ENCODE results near the gene OCRL.
"Not testable (repeated sequence)": the region's sequence is repeated elsewhere in the genome, so short reads cannot be mapped to it uniquely, and the experiment has no call there.

Gene OCRL

GRCh38 chrX:129534816-129535578, 5.1 kb upstream of the OCRL start:
- DNase-seq (ENCODE audit: low spot score): no peak

DNA sequence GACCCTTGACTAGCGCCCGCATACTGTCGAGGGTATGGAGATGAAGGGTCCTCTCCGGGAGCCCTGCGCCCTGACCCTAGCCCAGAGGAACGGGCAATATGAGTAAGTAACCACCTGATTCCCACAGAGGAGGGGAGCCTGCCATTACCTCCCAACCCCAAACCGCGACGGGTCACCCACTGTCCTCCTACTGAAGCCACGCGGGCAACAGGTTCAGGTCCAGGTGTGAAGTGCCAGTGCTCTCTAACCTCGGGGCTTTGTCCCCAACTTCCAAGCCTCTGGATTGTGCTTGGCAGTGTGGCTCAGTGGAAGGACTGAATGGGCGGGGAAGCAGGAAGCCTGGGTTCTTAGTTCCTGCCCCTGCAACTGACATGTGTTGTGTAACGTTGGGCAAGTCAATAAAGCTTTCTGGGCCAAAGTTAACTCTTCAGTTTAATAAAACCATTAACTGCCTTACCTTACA, 694 bp downstream of the OCRL start:
- no peak for DNase-seq (ENCODE audit: low spot score)

DNA sequence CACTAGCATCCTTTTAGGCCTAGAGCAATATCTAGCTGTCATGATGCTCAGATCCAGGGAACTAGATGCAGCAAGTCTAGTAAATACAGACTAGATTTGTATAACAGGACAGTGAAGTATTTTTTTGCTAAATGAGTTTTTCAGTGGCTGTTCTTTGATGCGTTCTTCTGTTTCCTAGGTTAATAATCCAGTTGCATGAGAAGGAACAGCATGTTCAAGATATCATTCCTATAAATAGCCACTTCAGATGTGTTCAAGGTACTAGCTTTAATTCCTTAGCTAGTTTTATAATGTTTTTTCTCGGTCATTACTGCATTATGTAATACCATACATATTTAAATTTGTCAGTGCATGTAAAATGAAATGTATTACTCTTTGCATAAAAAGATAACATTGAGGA, 4.7 kb downstream of the OCRL start:
- no peak for DNase-seq (ENCODE audit: low spot score)

GRCh38 chrX:129545408-129545807, 5.3 kb downstream of the OCRL start:
- DNase-seq (ENCODE audit: low spot score): no peak

- DNase-seq (ENCODE audit: low spot score): no peak
These were observed 9.1 kb downstream of the OCRL start for GRCh38 chrX:129549124-129549523.

DNA sequence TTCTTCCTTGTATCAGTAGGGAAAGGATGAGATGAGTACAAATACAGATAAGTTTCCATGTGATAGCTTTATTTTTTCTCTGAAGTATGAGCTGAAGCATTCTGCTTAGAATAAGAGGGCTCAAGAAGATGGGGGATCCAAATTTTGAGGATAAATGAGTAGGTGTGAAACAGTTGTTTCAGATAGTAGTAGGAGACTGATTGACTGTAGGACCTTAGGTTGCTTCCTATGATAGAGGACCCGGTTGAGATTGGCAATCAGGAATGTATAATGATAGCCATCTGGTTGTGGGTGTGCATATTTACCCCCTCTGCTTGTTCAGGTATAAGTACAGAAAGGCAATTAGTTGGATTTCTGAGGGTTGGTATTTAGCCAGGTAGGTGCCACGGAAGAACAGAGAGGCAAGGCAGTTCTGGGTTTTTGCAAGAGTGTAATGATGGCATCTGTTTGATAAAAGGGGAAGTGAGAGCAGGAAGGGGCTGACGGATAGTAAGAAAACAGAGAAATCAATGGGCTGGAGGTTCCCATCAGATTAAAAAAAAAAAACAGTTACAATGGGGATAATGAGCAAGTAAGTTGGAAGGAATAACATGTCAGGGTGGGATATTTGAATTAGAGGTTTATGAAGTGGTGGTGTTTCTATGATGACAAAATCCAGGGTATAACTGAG, 13.7 kb downstream of the OCRL start:
- no peak for DNase-seq (ENCODE audit: low spot score)

DNA sequence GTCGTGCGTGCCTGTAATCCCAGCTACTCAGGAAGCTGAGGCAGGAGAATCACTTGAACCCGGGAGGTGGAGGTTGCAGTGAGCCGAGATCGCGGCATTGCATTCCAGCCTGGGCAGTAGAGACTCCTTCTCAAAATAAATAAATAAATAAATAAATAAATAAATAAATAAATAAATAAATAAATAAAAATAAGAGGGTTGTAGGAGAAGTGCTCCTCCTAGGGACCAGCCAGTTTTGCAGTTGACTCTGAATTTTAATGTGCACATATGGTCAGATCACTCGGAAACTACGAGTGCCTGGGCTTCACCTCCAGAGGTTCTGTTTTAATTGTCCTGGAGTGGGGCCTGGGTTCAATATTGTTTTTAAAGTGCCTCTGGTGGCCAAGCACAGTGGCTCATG, 14.8 kb downstream of the OCRL start:
- not testable (repeated sequence) for DNase-seq (ENCODE audit: low spot score)

DNA sequence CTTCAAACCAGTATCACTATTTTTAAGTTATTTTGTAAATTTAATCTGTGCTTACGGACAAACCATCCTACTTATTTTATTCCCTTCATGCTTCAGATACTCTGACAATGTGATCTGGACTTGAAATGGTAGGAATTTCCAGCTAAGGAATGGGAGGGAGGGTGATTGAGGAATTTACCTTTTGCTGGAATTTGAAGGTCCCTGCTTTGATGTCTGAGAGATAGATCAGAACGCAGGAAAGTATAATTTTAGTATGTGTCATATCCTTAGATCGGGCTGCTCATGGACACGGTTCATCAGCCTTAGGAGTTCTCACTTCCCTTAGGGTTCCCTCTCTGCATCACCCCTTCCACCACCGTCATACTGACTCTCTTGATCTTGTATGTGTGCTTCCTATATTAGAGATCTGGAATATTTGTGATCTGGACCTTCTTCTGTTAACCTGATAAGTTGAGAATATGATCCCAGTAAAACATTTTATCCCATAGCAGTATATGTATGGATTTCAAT, 16.8 kb downstream of the OCRL start:
- no peak for DNase-seq (ENCODE audit: low spot score)

GRCh38 chrX:129557844-129558480, 17.9 kb downstream of the OCRL start:
- no peak for DNase-seq (ENCODE audit: low spot score)

DNA sequence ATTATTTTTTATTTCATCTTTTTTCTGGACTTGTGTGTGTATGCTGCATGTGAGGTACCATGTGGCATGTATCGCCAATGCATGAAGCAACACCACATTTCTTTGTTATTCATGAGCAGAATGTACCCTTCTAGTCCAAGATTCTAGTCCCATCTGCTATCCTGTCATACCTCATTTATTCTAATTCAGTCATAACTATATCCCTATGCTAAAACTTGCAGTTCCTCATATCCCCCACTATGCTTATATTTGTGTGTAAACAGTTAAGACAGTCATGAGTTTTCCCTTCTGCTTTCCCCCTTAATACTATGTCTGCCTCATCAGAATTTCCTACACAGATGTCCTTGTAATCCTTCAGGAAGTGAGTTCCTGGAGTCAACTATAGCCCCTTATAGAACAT, 19.7 kb downstream of the OCRL start:
- DNase-seq (ENCODE audit: low spot score): no peak

- DNase-seq (ENCODE audit: low spot score): no peak
These were observed 21.4 kb downstream of the OCRL start for GRCh38 chrX:129561453-129561852.

DNA sequence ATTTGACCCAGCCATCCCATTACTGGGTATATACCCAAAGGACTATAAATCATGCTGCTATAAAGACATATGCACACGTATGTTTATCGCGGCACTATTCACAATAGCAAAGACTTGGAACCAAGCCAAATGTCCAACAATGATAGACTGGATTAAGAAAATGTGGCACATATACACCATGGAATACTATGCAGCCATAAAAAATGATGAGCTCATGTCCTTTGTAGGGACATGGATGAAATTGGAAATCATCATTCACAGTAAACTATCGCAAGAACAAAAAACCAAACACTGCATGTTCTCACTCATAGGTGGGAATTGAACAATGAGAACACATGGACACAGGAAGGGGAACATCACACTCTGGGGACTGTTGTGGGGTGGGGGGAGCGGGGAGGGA, 24.3 kb downstream of the OCRL start:
- not testable (repeated sequence) for DNase-seq (ENCODE audit: low spot score)

DNA sequence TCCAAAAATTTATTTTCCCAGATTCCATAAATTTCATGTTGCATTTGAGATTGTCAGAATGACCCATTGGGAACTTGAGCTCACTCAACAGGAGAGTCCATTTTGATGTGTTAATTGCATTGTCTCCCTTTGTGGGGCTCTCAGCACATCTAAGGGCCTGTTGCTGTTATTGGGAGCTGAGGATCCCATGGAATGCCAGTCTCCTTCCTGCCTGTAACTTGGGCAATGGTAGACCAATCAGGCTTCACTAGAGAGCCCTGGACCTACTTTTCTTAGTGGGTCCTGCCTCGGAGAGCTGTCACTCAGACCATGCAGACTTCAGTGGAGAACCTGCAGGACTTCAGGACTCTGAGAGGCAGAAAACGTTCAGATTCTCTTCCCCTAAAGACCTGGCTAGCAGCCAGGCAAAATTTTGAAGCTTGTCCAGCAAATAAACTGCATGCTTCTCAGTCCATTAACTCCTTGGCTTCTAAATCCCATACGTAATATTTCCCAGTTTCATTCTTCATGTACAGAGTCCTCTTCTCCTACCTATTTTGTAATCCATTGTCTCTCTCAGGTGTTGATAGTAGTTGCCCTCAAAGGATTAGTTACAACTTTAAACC, 25.1 kb downstream of the OCRL start:
- no peak for DNase-seq (ENCODE audit: low spot score)

DNA sequence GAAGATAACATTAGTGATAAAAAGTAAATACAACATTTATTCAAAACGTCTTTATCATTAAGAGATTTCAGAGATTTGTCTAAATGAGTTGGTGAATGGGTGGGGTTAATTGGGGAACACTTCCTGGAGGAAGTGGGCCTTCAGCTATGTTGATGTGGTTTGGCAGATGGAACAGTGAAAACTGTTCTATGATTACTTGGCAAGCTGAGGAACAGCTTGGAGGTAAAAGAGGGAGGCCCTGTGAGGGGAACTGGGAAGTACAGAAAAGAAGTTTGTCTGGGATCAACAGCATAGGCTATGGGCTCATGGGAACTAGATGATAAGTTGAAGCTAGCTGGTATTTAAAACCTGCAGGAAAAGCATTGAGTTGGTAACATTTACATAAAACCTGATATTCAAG, 26.0 kb downstream of the OCRL start:
- DNase-seq (ENCODE audit: low spot score): no peak

DNA sequence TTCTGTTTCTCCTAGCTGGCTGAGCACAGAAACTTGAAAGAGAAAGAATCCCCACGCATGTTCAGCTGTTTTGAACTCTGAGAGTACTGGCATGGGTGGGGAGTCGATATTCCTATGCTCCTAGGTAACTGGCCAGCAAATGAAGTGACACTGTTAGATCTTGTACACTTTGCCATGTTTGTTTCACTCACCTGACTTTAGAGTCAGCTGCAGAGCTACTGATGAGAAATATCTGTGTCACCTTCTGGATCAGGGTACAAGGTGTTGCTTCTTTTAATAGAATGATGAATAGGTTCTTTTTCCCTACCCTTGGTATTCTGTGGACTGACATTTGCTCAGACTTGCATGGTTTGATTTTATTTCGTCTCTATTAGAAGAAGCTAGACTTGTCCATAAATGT, 28.3 kb downstream of the OCRL start:
- no peak for DNase-seq (ENCODE audit: low spot score)

DNA sequence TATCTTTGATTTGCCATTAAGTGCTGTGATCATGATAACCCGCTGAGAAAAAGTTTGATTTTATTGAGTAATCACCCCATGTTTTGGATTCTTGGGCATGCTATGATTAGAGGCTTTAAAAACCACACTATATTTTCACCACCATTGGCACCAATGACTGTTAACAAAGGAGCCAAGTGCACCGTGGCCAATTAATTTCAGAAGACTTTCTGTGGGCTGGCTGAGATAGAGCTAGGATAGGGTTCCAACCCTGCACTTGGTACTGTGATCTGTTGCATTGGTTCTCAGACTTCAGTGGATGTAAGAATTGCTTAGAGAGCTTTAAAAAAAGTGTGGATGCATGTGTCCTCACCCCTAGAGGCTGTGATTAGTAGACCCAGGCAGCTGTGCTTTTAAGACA, 32.4 kb downstream of the OCRL start:
- DNase-seq (ENCODE audit: low spot score): no peak

DNA sequence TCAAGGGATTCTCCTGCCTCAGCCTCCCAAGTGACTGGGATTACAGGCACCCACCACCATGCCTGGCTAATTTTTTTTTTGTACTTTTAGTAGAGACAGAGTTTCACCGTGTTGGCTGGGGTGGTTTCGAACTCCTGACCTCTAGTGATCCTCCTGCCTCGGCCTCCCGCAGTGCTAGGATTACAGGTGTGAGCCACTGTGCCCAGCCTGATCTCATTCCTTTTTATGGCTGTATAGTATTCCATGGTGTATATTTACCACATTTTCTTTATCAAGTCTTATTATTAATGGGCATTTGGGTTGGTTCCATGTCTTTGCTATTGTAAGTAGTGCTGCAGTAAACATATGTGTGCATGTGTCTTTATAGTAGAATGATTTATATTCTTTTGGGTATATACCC, 33.6 kb downstream of the OCRL start:
- not testable (repeated sequence) for DNase-seq (ENCODE audit: low spot score)

- no peak for DNase-seq (ENCODE audit: low spot score)
These were observed 34.2 kb downstream of the OCRL start for GRCh38 chrX:129574214-129574613.

DNA sequence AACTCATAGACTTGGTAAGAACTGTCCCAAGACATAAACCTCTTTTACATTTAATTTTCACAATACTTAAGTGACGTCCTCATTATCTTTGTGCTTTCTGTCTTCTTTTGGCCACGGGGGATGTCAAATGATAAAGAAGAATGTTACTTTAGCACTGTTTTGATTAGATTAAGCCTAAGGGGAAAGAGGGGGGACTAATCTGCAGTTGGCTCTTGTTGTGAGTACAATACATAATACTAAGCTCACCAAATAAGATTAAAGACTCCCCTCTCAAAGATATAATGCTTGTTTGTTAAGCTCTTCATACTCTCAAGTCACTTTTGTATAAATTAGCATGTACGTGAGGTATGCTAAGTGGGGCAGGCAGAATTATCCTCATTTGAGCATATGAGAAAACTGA, 36.5 kb downstream of the OCRL start:
- no peak for DNase-seq (ENCODE audit: low spot score)

DNA sequence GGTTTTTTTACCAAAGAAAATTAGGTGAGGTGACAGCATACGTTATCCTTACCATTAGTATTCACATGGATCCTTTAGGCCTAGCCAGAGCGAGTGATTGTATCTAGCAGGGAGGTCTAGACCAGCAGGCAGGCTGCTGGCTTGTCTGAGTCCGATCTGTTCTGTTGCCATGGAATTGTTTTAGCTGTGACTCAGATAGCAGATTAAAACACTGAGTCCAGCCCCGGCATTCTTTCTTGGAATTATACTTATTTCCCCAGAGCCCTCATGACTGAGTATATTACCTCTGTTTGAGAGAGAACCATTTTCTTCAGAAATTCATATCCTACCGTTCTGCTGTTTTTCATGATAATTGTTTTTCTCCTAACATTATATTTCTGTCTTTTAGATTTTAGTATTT, 37.4 kb downstream of the OCRL start:
- no peak for DNase-seq (ENCODE audit: low spot score)

GRCh38 chrX:129577877-129578276, 37.8 kb downstream of the OCRL start:
- no peak for DNase-seq (ENCODE audit: low spot score)

- DNase-seq (ENCODE audit: low spot score): no peak
These were observed 41.8 kb downstream of the OCRL start for GRCh38 chrX:129581904-129582303.

- DNase-seq (ENCODE audit: low spot score): no peak
These were observed 45.1 kb downstream of the OCRL start for GRCh38 chrX:129585167-129585566.

All from SW480 (cell line).